NCI-H1694 treated with DMSO at 0.1 percent for 48 hours (cell line): Measurements from ENCODE around the gene MINDY4.

ENCODE experiments used
- DNase-seq: peaks from one replicate; lab custom pipeline; 2025; lab: John Stamatoyannopoulos, UW

The MINDY4 gene

GRCh38 chr7:30852744-30853288 lies 81.6 kb downstream of the MINDY4 start:
- no peak for DNase-seq

GRCh38 chr7:30853576-30853975 lies 82.4 kb downstream of the MINDY4 start:
- no peak for DNase-seq

DNA sequence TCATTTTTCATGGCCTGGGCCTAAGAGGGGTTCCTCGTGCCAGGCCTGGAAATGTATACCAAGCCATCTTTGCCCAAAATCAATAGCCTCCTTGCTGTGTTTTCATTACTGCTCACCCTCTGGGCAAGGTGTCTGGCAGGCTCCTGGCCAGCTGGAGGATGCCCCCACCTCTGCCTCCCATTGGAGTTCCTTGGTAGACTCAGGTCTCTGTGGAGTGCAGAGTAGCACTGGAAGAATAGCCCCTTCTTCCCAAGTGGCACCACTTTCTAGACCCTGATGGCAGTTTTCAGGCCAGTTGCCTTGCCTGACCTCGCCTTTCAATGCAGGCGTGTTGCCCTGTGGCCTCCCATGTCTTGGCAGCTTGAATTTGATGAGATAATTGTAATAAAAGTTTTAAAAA lies 84.7 kb downstream of the MINDY4 start:
- no peak for DNase-seq

DNA sequence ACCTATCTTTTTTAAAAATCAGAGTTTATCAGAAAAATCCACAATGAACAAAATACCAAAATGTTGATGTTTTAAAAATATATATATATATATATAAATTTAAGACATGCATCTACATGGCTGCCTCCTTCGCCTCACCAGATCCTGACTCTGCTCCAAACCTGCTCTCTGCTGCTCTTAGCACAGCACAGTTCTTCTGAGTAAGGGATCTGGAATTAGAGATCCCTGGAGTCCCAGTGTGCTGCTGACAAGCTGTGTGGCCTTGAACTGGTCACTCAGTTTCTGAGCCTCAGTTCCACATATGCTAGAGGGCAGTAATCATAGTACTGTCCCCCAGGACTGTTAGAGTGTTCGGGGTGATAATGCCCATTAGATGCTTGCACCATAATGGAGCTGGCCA lies 87.4 kb downstream of the MINDY4 start:
- DNase-seq: no peak

DNA sequence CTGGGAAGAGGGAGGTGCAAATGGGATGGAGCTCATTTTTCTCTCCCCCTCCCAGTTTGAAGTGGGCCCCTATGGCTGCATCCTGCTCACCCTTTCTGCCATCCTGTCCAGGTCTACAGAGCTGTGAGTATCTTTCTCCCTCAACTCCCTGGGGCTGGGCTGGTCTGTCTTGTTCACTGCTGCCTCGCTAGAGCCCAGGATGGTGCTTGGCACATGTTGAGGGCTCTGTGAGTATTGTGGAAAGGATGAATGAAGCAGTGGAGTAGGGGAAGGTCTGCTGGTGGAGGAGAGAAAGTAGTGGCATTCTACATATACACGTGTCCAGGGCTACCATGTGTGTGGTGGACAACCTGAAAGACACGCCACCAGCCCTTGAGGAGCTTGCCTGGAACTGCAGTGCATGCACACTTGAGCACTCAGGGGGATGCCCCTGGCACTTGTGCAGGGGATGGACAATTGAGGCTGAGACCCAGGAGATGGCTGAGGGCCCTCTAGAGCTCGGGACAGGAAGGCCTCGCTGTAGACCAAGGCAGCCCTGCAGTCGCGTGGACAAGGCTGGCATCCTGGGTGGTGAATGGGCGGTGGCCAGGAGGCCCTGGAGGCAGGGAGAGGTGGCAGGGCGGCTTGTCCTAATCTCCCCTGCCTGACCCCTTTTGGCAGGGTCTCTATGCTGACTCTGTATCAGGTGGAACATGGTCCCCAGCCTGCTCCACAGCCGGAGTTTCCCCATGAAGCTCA lies 88.2 kb downstream of the MINDY4 start:
- no peak for DNase-seq

GRCh38 chr7:30859940-30860496 lies 88.8 kb downstream of the MINDY4 start:
- no peak for DNase-seq

GRCh38 chr7:30861612-30862011 lies 90.4 kb downstream of the MINDY4 start:
- DNase-seq: no peak

GRCh38 chr7:30862995-30863705 lies 91.9 kb downstream of the MINDY4 start:
- DNase-seq: peak; percentile 73

DNA sequence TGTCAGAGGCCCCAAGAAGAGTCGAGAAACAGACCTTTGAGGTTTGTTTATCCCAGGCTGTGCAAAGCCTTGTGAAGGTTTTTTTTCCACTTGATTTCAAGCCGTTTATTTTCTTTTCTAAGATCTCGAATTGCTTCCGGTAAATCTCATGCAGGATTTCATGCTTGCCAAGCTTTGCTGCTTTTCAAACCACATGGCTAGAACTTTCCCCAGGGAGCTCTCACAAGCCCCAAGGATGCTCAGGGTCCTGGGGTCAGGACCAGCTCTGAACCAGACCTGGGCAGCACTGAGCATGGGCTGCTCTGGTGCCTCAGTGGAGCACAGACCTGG lies 92.5 kb downstream of the MINDY4 start:
- no peak for DNase-seq

DNA sequence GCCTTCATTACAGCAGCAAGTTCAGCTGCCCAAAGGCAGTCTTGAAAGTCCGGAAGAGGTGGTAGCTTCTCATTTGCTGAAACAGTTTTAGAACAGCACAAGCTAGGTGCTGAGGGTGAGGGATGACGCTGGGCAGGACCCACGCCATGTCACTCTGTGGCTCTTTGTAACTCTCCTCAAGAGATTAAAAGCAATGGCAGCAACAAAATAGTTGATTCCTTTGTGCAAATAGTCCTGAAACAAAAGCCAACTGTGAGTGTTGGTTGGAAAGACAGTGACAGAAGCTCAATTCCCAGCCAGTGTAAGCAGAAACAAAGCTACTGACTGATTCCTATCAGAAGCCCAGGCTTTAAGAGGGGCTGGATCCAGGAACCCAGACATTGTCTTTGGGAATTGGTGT lies 92.9 kb downstream of the MINDY4 start:
- DNase-seq: no peak

- no peak for DNase-seq
These were observed 93.9 kb downstream of the MINDY4 start for GRCh38 chr7:30865076-30865475.

- peak; percentile 66 for DNase-seq
These were observed 94.6 kb downstream of the MINDY4 start for GRCh38 chr7:30865821-30866220.

- no peak for DNase-seq
These were observed 95.7 kb downstream of the MINDY4 start for GRCh38 chr7:30866939-30867338.

- no peak for DNase-seq
These were observed 96.3 kb downstream of the MINDY4 start for GRCh38 chr7:30867483-30867882.

DNA sequence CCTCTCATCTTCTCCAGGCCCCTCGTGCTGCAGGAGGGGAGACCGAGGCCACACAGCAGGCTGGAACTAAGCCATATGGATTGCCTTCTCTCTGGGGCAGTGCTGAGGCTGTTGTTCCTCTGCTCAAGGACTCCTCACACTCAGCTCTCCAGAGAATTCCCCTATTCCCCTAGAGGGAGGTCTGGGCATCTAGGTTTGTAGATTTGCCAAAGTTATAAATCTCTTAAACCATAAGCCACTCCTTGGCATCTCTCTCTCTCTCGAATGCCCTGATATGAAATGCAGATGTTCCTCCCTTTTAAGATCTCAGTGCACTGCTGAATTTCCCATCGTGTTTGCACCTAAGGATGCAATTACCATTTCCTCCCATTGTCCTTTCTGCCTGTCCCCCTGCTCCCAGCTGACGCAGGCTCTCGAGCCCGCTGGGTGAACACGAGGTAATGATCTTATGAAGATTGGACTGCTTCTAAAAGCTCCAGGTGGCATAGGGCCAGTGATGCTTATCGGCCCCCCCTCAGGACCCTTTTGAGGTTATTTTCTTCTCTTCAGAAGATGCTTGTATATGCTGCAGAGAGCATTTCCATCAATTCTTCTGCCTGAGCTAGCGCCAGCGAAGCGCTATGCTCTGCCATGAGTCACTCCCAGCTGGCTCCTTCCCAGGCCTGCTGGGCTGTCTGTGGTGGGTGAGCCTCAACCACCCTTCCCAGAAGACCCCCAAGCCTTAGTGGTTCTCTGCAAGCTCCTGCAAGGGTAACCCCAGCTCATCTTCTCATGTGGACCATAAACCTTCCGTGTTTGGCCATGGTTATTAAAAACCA lies 98.8 kb downstream of the MINDY4 start:
- peak; percentile 84 for DNase-seq

GRCh38 chr7:30870821-30871518 lies 99.8 kb downstream of the MINDY4 start:
- DNase-seq: no peak

DNA sequence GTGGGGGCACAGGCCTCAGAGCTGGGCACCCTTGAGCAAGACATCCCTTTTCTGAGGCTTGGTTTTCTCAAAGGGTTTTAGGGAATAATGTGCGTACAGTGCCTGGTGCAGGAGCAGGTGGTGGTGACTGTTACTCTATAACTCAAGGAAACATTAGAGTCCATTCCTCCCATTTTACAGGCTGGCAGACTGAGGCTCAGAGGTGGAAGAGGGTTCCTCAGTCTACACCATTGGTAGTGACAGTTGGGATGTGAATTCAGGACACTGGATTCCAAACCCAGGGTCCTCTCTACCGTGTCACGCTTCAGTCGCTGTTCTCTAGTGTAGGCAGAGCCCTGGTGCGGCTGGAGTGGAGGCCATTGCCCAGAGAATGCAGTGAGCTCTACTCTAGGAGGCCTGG lies 100.4 kb downstream of the MINDY4 start:
- DNase-seq: no peak

GRCh38 chr7:30873207-30873606 lies 102.0 kb downstream of the MINDY4 start:
- no peak for DNase-seq

DNA sequence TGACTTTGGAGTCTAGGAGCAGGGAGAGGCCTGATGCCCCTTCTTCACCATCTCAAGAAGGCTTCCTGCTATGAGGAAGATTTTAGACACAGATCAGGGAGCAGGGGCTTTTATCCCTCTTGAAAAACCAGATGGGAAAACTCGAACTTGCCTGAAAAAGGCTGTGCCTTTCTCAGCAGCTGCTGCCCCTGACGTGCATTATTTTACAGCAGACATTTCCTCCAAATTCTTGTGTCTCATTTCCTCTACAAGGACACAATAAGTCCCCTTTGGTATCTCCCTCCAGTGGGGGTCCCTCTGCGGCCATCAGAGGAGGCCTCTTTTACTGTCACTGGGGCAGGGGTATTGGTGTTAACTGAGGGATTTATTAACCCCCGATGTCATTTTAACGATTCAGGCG lies 102.4 kb downstream of the MINDY4 start:
- DNase-seq: no peak

DNA sequence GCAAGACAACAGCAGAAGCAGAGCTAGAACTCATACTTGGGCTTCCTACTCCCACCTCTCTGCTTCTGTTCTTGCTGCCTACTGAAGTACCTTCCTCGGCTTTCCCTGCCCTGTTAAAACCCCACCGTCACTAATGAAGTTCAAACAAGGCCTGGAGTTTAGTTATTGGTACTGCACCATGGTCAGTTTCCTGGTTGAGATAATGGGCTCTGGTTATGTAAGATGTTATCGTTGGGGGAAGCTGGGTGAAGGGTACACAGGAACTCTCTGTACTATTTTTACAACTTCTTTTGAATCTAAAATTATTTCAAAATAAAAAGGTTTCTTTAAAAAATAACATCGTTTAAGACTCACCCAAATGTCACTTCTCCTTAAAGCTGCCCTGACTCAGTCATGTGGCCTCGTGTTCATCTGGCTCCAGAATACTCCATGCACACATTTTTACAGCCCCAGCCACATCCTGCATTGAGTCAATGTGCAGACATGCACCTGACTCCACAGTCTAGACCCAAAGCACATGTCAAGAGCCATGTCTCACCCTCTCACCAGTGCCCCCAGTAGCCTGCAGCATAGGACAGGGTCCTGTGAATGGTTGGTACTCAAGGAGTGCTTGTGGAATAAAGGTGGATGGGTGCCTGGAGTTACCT lies 103.6 kb downstream of the MINDY4 start:
- DNase-seq: no peak
